Fibroblast of the conjunctiva (primary cell): Measurements from ENCODE around the gene HGD.
"Not testable (repeated sequence)": the region's sequence is repeated elsewhere in the genome, so short reads cannot be mapped to it uniquely, and the experiment has no call there.

ENCODE experiments used
- DNase-seq: peaks from one replicate; pipeline ENCODE4 v3.0.0-alpha.2; 2010; ENCODE audit warnings: low read depth

Gene HGD, protein sequence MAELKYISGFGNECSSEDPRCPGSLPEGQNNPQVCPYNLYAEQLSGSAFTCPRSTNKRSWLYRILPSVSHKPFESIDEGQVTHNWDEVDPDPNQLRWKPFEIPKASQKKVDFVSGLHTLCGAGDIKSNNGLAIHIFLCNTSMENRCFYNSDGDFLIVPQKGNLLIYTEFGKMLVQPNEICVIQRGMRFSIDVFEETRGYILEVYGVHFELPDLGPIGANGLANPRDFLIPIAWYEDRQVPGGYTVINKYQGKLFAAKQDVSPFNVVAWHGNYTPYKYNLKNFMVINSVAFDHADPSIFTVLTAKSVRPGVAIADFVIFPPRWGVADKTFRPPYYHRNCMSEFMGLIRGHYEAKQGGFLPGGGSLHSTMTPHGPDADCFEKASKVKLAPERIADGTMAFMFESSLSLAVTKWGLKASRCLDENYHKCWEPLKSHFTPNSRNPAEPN

DNA sequence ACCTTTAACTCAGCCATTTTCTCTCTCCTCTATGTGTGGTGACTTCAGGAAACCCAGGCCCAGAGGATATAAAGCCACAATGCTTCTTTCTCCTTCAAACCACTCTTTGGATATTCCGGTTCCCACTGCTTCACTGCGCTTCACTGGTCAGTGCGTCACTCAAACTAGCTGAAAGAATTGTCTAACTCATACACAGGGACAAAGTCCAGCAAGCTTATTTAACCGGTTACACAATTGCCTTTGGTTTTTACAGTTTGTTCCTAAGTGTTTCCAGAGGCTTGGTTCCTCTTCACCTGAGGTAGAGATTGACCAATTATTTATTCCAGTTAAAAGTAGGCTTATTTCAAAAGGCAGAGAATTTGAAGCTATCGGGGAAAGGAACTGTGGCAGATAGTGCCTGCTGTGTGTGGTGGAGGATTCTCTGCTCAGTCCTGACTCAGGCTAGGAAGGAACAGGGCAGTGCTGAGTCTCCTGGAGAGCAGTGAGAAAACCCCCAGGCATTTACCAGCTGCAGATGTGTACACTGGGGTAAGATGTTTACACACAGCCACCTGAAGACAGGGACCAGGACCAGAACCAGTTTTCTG is at the start of gene HGD:
TSS of gene HGD (minus strand) at position 145 of the 587 bp plus-strand sequence. CDS start at position 17, 128 bp downstream.
- DNase-seq = no peak

DNA sequence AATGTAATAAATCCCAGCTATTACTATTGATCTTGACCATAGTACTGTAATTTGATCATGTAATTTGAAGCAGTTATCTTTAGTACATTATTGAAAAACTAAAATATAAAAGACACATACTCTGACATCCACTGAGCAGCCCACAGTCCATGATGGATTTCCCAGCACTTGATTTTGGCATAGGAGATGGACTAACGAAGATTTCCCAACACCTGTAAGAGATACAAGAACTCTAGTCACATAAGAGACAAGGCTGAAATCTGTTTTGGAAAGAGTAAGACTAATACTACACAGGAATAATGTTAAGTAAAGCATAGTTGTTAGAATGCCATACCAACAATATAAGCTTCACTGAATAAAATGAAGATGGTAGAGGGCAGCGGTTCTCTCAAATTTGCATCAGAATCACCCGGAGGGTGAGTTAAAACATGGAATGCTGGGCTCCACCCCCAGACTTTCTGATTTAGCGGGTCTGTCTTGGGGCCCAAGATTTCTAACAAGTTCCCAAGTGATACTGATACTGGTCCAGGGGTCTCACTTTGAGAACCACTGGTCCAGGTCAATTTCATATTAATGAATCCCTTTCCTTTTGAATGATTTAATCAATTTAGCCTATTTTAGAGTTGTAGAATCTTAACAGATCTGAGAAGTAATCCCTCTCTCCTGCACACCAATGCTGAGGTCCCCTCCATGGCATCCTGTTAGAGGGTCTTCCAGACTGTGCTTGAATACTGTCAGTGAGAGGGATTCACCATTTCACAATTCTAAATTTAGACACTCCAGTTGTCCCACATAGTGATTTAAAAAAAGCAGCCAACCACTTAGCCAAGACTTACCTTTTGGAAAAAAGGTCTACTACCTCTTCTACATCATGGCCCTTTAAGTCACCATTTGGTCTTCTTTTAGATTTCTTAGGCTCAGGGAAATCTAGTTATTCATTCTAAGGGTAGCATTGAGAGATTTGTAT is 48.8 kb upstream of the HGD start:
- no peak for DNase-seq

DNA sequence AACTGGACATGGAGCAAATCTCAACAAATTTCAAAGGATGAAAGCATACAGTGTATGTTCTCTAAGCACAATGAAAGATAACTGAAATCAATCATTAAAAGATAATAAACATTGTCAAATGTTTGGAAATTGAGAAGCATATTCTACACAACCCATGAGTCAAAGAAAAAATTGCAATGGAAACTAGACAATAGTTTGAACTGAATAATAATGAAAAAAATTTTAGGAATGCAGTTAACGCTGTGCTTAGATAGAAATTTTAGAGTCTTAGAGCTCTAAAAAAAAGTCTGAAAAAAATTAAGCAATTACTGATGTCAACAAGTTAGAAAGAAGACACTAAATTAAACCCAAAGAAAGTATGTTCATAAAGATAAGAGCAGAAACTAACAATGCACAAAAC is 44.8 kb upstream of the HGD start:
- DNase-seq = no peak

DNA sequence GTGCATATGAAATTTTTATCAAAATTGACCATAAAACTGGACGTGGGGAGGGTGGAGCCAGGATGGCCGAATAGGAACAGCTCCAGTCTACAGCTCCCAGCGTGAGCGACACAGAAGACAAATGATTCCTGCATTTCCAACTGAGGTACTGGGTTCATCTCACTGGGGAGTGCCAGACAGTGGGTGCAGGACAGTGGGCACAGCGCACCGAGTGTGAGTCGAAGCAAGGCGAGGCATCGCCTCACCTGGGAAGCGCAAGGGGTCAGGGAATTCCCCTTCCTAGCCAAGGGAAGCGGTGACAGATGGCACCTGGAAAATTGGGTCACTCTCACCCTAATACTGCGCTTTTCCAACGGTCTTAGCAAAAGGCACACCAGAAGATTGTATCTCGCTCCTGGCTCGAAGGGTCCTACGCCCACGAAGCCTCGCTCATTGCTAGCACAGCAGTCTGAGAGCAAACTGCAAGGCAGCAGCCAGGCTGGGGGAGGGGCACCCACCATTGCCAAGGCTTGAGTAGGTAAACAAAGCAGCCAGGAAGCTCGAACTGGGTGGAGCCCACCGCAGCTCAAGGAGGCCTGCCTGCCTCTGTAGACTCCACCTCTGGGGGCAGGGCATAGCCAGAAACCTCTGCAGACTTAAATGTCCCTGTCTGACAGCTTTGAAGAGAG is 37.3 kb upstream of the HGD start:
- DNase-seq = not testable (repeated sequence)

DNA sequence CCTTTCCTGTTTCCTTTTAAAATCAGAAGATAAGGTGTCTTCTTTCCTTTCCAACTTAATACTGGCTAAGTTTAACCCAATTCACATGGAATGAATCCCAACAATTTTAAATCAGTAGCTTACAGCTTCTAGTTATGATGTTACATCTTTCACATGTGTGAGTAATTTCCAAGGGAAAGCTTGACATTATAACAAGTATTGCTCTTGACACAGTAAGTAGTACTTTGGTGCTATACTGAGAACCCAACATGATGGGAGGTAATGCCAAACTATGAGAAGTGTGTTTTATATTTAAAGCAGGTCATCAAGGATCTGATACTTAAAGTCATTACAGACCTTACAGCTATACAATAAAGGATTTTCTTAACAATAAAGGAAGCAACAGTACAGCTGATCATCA is 31.2 kb upstream of the HGD start:
- no peak for DNase-seq

DNA sequence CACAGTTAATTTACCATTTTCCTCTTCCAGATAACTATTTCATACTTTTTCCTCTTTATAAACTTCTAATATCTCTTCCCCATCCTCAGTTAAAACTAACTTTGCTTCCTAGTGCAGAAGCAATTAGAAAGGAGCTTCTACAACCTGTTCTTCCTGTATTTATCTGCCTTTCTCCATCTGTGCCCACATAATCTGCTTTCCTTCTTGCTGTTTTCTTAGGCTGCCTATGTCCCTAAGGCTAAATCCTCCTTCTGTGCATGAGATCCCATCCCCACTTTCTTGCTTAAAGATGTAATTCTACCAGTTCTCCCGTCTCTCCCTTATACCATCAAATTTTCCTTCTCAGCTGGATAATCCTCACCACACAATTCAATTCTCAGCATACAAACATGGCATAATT is 28.3 kb upstream of the HGD start:
- no peak for DNase-seq

DNA sequence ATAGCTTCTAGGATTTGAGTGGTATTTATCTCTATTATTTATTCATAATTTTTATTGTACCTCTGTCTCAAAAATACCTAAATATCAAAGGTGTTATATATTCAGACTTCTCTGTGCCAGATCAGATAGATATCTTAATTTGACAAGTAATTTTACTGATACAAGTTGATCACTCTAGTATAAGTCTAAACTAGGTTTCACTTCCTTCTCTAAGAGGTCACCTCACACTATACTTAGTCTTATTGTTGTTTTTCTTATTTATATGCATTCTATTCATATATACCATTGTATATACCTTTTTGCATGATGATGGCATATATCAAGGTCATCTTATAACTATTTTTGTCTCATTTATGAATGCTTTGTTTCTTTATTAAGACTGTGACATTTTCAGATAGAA is 26.4 kb upstream of the HGD start:
- no peak for DNase-seq

DNA sequence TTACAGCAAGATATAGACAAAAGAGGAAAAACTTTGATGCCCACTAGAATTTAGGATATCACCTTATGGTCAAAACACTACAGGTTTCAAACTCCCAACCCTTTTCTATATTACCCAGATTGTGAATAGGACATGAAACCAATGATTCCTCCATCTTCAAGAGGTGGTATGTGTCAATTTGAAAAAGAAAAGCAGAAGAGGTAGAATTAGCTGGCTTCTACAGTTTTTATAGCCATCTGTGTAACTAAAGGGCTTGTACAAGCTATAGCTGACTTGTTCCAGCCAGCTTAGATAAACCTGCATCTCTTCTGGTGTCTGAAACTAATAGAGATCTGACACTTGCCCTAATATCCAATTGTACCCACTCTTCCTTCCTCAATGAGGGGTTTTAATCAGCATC is 24.9 kb upstream of the HGD start:
- DNase-seq = no peak

DNA sequence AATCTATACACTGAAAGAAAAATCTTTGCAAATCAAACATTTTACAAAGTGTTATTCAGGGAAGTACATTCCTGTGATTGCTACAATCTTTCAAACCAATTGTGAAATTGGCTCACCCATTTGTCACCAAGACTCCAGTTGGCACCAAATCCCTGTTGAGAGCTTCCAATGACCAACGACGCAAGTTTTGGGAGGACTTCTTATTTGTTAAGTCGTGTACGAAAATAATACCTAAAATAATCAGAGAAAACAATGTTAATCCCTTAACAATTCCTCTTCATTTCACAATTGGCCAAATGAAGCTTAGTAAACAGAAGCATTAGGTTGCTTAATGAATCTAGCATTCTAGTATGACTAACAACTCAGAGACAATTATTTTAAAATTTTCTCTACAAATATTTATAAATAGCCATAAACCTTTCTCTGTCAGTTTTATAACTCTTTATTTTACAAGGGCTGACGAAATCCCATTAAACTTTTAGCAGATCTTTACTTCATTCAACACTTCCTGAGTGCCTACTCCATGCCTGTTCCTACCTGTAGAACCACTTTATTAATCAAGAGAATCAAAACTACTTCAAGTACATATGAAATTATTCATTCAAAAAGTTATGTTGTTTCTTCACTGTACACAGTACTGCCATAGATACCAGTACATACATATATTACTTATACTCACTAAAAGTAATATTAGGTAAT is 24.0 kb upstream of the HGD start:
- DNase-seq = no peak

DNA sequence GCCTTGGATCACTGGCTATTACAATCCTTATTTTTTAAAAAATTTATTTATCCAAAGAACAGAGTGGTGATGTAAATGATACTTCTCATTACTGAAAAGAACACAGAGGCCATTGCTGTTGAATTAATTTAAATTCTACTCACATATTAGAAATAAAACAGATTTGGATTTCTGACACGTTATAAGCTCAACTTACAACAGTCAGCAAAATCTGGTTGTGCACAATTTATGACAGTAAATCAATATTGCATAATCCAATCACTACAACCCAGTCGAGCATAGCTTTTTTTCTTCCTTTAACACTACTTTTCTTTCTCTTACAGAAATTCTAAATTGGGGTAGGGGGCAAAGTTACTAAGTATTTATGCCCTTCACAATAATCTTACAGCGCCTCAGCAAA is 17.3 kb upstream of the HGD start:
- no peak for DNase-seq

DNA sequence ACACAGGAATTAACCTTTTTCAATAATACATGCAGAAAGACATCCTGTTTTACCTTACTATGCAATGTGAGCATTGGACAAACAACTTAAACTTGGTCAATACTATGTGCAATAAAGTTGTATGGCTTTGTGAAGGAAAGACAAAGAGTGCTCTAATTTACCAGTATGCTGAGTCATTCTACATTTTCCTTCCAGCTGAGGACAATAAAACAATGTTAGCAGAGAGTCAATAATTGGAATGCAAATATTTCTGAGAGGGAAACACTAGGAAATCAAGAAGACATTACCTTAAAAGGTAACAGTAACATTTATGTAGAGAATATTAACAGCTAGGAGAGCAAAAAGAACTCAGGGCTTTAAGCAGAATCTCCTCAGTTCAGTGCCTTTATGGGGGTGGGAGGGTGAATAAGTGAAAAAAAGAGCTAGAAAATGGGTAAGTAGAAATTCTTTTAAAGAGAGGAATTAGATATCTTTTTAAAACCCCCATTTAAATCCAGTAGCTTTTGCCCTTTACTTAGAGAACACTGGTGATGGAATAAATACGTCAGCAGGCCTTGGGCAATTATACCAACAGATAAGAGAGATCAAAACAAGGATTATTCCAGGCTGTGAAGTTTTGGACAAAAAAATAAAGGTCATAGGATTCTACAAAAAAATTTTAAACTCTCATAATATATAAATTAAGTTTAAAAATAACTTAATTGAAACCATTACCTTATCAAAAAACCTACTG is 11.6 kb upstream of the HGD start:
- peak; percentile 12 for DNase-seq

DNA sequence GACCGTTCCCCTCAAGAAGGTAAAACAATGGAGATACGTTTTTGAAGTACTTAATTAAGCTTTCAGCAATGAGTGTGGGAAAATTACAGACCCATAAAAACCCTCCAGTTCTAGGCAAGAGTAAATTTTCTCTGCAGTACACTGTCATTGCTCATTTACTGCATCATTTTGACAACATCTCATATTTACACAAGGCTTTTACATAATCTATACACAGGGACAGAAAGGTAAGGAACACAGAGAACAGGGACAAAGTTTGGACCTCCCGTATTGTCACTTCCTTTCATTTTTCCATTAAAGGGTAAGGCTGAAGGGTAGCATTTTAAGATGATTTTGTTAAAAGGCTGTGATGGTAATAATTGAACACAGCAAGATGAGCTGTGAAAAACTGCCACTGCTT is 7.4 kb upstream of the HGD start:
- no peak for DNase-seq

DNA sequence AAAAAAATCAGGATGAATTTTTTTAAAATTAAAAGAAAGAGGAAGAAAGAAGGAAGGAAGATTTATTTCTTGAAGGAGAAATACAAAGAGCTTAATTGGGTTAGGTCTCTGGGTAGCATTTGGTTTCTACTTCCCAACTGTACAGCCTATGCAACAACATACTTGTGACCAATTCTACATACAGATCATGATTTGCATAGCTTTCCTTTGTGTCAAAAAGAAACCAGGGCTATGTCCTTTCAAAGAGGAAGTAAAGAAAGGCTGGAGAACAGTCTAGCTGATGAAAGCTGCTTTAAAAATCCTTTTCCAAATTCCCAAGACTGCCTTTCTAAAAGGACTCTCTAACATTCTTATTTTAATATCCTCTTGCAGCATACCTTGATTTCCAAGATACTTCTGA is 6.1 kb upstream of the HGD start:
- no peak for DNase-seq

DNA sequence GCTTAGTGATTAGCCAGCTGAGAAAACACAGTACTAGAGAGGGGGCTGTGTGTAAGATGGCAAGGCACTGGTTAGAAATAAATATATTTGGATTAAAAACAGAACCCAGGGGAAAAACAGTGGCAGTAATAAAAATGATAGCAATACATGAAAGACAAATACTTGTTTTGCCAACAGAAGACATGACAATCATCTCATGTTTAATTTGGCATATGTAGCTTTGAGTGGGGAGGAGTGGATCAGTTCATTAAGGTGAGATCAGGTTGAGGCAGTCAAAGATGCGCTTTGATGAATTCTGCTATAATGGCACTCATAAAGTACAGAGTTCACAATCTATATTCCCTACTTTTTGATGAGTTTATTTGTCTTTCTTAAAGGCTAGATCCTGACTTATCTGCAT is 3.4 kb upstream of the HGD start:
- no peak for DNase-seq

DNA sequence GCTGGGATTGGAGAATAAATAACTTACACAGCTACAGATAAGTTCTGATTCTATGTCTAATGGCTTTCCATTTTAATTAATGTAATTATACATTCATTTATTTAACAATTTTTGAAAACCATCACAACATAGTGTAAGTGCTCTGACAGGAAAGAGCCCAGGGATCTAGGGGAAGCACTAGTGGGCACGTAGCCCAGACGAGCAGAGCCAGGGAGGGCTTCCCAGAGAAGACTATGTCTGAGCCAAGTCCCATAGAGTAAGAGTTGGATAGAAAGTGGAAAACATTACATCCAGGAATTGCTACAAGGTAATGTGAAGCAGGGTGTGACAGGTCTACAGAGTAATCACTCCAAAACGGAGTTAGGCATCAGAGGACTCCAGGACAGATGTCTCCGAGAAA is 2.9 kb upstream of the HGD start:
- DNase-seq = no peak

DNA sequence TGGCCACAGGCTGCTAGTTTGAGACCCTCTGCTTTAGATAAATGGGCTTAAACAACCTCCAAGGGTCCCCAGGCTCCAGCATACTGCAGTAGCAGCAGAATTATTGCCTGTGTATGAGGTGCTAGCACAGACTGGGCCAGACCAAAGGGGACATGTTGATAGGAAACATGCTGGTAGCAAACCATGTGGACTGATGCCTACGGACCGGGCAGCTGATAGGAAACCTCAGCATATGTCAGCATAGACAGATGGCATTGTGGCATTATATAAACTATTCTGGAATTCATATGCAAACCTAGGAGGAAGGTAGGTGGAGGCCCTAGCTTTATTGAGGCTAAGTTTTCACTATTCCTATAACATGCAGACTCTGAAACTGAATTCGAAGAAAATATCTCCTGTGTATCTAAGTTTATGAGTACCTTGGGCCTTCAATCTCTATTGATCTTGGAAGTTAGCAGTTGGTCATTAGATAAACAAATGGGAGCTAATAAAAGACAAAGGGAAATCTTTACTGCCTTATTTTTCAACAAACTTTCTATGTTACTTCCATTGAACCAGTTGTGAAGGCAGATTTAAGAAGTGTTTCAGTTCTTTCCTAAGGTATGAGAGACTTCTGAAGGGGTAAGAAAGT is 1.7 kb upstream of the HGD start:
- DNase-seq = no peak

DNA sequence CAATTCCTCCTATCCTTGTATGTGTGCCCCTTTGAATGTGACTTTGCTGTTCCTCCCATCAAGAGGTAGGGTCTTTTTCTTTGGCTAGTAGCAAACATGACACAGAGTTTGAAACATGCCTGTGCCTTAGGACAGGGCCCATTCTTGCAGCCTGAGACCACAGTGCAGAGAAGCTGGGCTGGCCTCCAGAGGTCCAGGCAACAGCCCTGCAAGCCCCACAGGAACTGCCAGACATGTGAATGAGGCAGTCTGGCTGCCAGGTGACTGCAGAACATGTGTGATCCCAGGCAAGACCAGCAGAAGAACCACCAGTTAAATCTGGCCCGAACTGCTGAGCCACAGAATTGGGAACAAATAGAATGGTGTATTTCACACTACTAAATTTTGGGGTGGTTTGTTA is 1.2 kb upstream of the HGD start:
- DNase-seq = no peak

DNA sequence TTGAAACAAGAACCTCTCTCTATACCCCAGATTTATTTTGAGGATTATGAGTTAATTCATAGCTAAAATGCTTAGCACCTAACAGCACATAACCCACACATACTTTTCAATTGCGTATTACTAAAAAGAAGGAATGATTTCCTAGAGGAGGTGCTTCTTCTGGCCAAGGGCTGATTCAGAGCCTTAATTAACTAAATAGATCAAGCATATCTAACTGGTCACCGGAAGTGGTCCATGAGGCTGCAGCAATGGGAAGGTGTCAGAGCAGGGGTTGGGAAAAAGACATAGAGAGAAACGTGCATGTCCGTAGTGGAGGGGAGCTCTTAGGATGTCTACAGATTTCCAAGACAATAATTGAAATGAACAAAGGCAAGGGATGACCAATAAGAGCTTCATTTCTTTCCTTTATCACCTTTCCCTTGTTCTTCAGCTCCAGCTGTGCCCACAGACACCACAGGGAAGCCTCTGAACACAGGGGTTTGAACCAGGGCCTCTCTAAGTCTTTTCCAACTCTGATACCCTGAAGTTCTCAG is 467 bp downstream of the HGD start:
- no peak for DNase-seq

DNA sequence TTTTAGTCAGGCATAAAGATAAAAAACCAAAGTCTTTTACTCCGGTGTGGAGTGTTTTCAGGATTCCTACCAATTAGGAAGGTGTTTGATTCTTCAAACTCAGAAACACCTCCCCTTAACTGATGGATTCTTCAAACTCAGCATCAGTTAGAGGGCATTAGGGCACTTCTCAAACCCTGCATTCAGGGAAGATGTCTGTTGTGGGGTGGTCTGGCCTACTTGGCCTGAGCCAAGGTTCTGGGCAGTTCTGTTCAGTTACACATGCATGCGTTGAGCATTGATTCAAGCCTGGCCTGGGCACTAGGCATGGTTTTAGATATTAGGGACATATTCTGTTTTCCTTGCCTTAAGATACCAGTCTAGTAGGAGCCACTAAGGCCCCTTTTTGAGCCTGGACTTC is 1.0 kb downstream of the HGD start:
- DNase-seq = no peak
